CD4-positive, alpha-beta T cell (primary cell): Measurements from ENCODE around the gene SLC15A5. TPM values are rescaled to one million over a fixed set of nuclear protein-coding genes. Genes with fewer than 3 reads are reported as not detected.

Experiments
- ATAC-seq: fragments of 200-7000 bp; cut with Tn5 transposase; one replicate; pipeline ENCODE4 v1.10.0; 2022; ENCODE audit warnings: mild to moderate bottlenecking; ENCODE audit not compliant: poor library complexity
- CTCF ChIA-PET: fragments of 350-600 bp; sonication (Branson Sonifier 250); formaldehyde crosslinking; loops from one replicate; lab custom pipeline; 2021; ENCODE audit warnings: antibody characterized with exemption, inconsistent platforms; lab: Charles Lee
- POLR2A ChIA-PET: fragments of 350-600 bp; sonication (Branson Sonifier 250); formaldehyde crosslinking; loops from one replicate; lab custom pipeline; 2021; ENCODE audit warnings: antibody characterized with exemption, inconsistent platforms; lab: Charles Lee
- DNase-seq, 14 experiments: peaks; one replicate each; pipeline ENCODE4 v3.0.0-alpha.2; 2013 to 2020; ENCODE audit warnings: mixed read lengths in 2 of 14
- H3K27ac ChIP-seq, 2 donors: one replicate each; pipeline versions ENCODE4 v1.5.1 to v1.7.0; 2013; ENCODE audit warnings: low read length in 2 of 2, low read depth in 1 of 2, mild to moderate bottlenecking in 1 of 2
- H3K27me3 ChIP-seq, 2 experiments: 1 replicate in 1 of 2; 2 replicates in 1 of 2; pipeline versions ENCODE4 v1.6.1 to v1.7.0; 2013; ENCODE audit warnings: low read length in 2 of 2, control low read depth in 1 of 2, mild to moderate bottlenecking in 1 of 2, moderate library complexity in 1 of 2; ENCODE audit not compliant: insufficient read depth in 2 of 2, control insufficient read depth in 1 of 2
- H3K36me3 ChIP-seq: one replicate; pipeline ENCODE4 v1.6.1; 2013; ENCODE audit warnings: low read length, control low read depth; ENCODE audit not compliant: insufficient read depth
- H3K4me1 ChIP-seq: one replicate; pipeline ENCODE4 v1.6.1; 2013; ENCODE audit warnings: low read length, control low read depth; ENCODE audit not compliant: insufficient read depth
- H3K4me3 ChIP-seq: one replicate; pipeline ENCODE4 v1.5.1; 2013; ENCODE audit warnings: mild to moderate bottlenecking, low read length, moderate library complexity
- H3K9me3 ChIP-seq, 2 experiments: 1 replicate in 1 of 2; 2 replicates in 1 of 2; pipeline versions ENCODE4 v1.6.1 to v1.7.0; 2013; ENCODE audit warnings: low read length in 2 of 2, mild to moderate bottlenecking in 2 of 2, control low read depth in 1 of 2, moderate library complexity in 1 of 2; ENCODE audit not compliant: control insufficient read depth in 1 of 2, insufficient read depth in 1 of 2
- H3K27ac Mint-ChIP-seq: one replicate; pipeline ENCODE4 v1.8.0; 2020; ENCODE audit warnings: mixed read lengths
- H3K27me3 Mint-ChIP-seq: one replicate; pipeline ENCODE4 v1.8.0; 2021; ENCODE audit warnings: mixed read lengths
- H3K36me3 Mint-ChIP-seq: one replicate; pipeline ENCODE4 v1.8.0; 2021; ENCODE audit warnings: low read depth, mixed read lengths
- H3K4me1 Mint-ChIP-seq: one replicate; pipeline ENCODE4 v1.8.0; 2021; ENCODE audit warnings: low read depth, mixed read lengths
- H3K4me3 Mint-ChIP-seq: one replicate; pipeline ENCODE4 v1.8.0; 2020; ENCODE audit warnings: mild to moderate bottlenecking, mixed read lengths
- H3K9me3 Mint-ChIP-seq: one replicate; pipeline ENCODE4 v1.8.0; 2020; ENCODE audit warnings: mixed read lengths
- CTCF ChIP-seq: fragments of 200-600 bp; IDR thresholded peaks from one replicate; pipeline ENCODE4 v1.8.0; 2022; ENCODE audit warnings: antibody characterized with exemption, mild to moderate bottlenecking
- intact Hi-C, 2 experiments: fragments of 100-400 bp; cut with DNase I in 1 of 2; cut with micrococcal nuclease in 1 of 2; formaldehyde crosslinking; loops; one replicate each; pipeline versions ENCODE4 v1.15.1 to v1.9.0; 2023 to 2025; cut with DNase I, micrococcal nuclease
- total RNA-seq, 174 experiments: library from RNA in 2 of 174; stranded (reverse) in 2 of 174; gene quantifications; one replicate each; pipeline ENCODE4 v1.2.3 and lab custom pipeline; 2021 to 2026

Gene SLC15A5
- total RNA-seq, 2 experiments from 2014 or later = not detected

GRCh38 chr12:16300736-16301135, 23.3 kb upstream of the SLC15A5 start:
- Mint-ChIP-seq H3K4me1 (no peaks in the 10 kb centered on the region), H3K27ac (no peak overlapping the region), H3K36me3 (no peaks in the 10 kb centered on the region), H3K27me3 (no peaks in the 10 kb centered on the region), H3K4me3 (no peak overlapping the region), H3K9me3 (peaks cover 7% of the 10 kb centered on the region)
- intact Hi-C loops = no loop called here
- H3K27ac ChIP-seq = no peak overlapping the region
- no peak for ATAC-seq
- H3K36me3 ChIP-seq = no peaks in the 10 kb centered on the region
- no peaks in the 10 kb centered on the region for H3K4me1 ChIP-seq
- ChIA-PET CTCF (no interaction called here), POLR2A (no interaction called here)
- no peak for TF ChIP-seq CTCF
- no peak for DNase-seq
- no peak overlapping the region for H3K4me3 ChIP-seq
- H3K9me3 ChIP-seq = no peaks in the 10 kb centered on the region
- H3K27me3 ChIP-seq = no peaks in the 10 kb centered on the region

- Mint-ChIP-seq H3K9me3 (peaks cover 7% of the 10 kb centered on the region), H3K27me3 (no peaks in the 10 kb centered on the region), H3K4me3 (no peak overlapping the region), H3K36me3 (no peaks in the 10 kb centered on the region), H3K27ac (no peak overlapping the region), H3K4me1 (no peaks in the 10 kb centered on the region)
- ATAC-seq = no peak
- intact Hi-C loops = no loop called here
- ChIA-PET POLR2A (no interaction called here), CTCF (no interaction called here)
- Histone ChIP-seq H3K36me3 (no peaks in the 10 kb centered on the region), H3K9me3 (no peaks in the 10 kb centered on the region), H3K27ac (no peak overlapping the region), H3K4me3 (no peak overlapping the region), H3K27me3 (no peaks in the 10 kb centered on the region), H3K4me1 (no peaks in the 10 kb centered on the region)
- no peak for DNase-seq
- TF ChIP-seq CTCF = no peak
Observed at GRCh38 chr12:16300122-16300521, 22.6 kb upstream of the SLC15A5 start.

DNA sequence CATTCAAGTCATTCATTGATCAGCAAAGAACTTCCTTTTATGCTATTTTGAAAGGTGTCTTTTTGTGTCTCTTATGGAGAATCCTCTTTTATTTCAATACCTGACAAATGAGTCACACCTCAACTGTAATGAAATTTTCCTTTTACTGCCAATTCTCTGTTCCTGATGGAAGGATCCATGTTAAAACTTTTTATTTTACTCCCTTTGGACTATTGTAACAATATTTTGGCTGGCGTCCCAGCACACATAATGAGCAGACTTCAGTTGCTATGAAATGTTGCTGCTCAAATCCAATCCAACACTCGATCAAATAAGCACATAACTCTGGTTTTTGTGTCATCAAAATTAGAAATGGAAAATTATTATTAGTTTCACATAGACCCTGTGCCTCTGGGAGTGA, 21.9 kb upstream of the SLC15A5 start:
- no peak for DNase-seq
- ChIA-PET CTCF (no interaction called here), POLR2A (no interaction called here)
- H3K4me3 ChIP-seq = no peak overlapping the region
- no peaks in the 10 kb centered on the region for H3K4me1 Mint-ChIP-seq
- no peaks in the 10 kb centered on the region for H3K9me3 ChIP-seq
- peaks cover 7% of the 10 kb centered on the region for H3K9me3 Mint-ChIP-seq
- no peak for ATAC-seq
- intact Hi-C loops = no loop called here
- H3K4me3 Mint-ChIP-seq = no peak overlapping the region
- no peak overlapping the region for H3K27ac Mint-ChIP-seq
- no peaks in the 10 kb centered on the region for H3K27me3 ChIP-seq
- H3K4me1 ChIP-seq = no peaks in the 10 kb centered on the region
- H3K36me3 Mint-ChIP-seq = no peaks in the 10 kb centered on the region
- no peaks in the 10 kb centered on the region for H3K27me3 Mint-ChIP-seq
- TF ChIP-seq CTCF = no peak
- H3K27ac ChIP-seq = no peak overlapping the region
- no peaks in the 10 kb centered on the region for H3K36me3 ChIP-seq
